HepG2 (cell line): ENCODE results near the gene PPP1R8. TPM values are rescaled to one million over a fixed set of nuclear protein-coding genes. Genes with fewer than 3 reads are reported as not detected.

Source experiments
- BRD4 ChIP-seq: sonication (generic); formaldehyde crosslinking; IDR thresholded peaks from 2 replicates; pipeline ENCODE4 v1.4.0; 2020; ENCODE audit warnings: missing genetic modification reagents
- ISL2 ChIP-seq: sonication (generic); formaldehyde crosslinking; IDR thresholded peaks from 2 replicates; pipeline ENCODE4 v1.5.0; 2020; ENCODE audit warnings: missing genetic modification reagents
- KLF6 ChIP-seq: IDR thresholded peaks from 2 replicates; pipeline ENCODE4 v1.8.0; 2016; ENCODE audit warnings: missing biosample characterization, missing genetic modification reagents
- MLLT10 ChIP-seq: sonication (generic); formaldehyde crosslinking; IDR thresholded peaks from 2 replicates; pipeline ENCODE4 v1.4.0; 2020; ENCODE audit warnings: missing genetic modification reagents
- MYNN ChIP-seq: sonication (generic); formaldehyde crosslinking; IDR thresholded peaks from 2 replicates; pipeline ENCODE4 v1.4.0; 2020; ENCODE audit warnings: mild to moderate bottlenecking, low read depth, missing genetic modification reagents
- SRF ChIP-seq: IDR thresholded peaks from 2 replicates; pipeline ENCODE4 v1.6.1; 2011; ENCODE audit warnings: mild to moderate bottlenecking, low read depth, low read length, moderate library complexity
- XBP1 ChIP-seq: sonication (generic); formaldehyde crosslinking; IDR thresholded peaks from 2 replicates; pipeline ENCODE4 v1.5.0; 2020; ENCODE audit warnings: missing genetic modification reagents
- ZNF138 ChIP-seq: sonication (generic); formaldehyde crosslinking; IDR thresholded peaks from 2 replicates; pipeline ENCODE4 v1.5.0; 2020; ENCODE audit warnings: mild to moderate bottlenecking, low read depth, missing genetic modification reagents
- ZNF17 ChIP-seq: sonication (generic); formaldehyde crosslinking; IDR thresholded peaks from 2 replicates; pipeline ENCODE4 v1.5.0; 2020; ENCODE audit warnings: mild to moderate bottlenecking, missing genetic modification reagents
- ZNF225 ChIP-seq: sonication (generic); formaldehyde crosslinking; IDR thresholded peaks from 2 replicates; pipeline ENCODE4 v1.4.0; 2020; ENCODE audit warnings: mild to moderate bottlenecking, missing genetic modification reagents
- ZNF552 ChIP-seq: sonication (generic); formaldehyde crosslinking; IDR thresholded peaks from 2 replicates; pipeline ENCODE4 v1.9.0; 2022; ENCODE audit warnings: missing genetic modification reagents, mild to moderate bottlenecking, borderline replicate concordance
- ZNF652 ChIP-seq: IDR thresholded peaks from 2 replicates; pipeline ENCODE4 v1.6.1; 2016; ENCODE audit warnings: low read depth, borderline replicate concordance
- ZNF703 ChIP-seq: sonication (generic); formaldehyde crosslinking; IDR thresholded peaks from 2 replicates; pipeline ENCODE4 v1.5.1; 2020; ENCODE audit warnings: missing genetic modification reagents, mild to moderate bottlenecking, moderate library complexity, borderline replicate concordance
- polyA plus RNA-seq, 8 experiments: library from polyadenylated mRNA; depleted of rRNA in 3 of 8; stranded (reverse) in 7 of 8; unstranded in 1 of 8; fragments of >200 nt; fragmentation: Illumina TruSeq in 4 of 8; extraction: Trizol in 4 of 8; gene quantifications; 2 replicates each; pipeline versions ENCODE4 v1.2.1 to v1.2.3, GENCODE V29; 2011 to 2016; ENCODE audit warnings: low read depth in 4 of 8, missing spikeins in 1 of 8, mixed read lengths in 1 of 8; ENCODE audit not compliant: insufficient read depth in 1 of 8
- total RNA-seq, 5 experiments: library from RNA; depleted of rRNA; stranded (reverse); fragments of >200 nt; fragmentation: Illumina TruSeq; extraction: Trizol; gene quantifications; 2 replicates each; pipeline ENCODE4 v1.2.3, GENCODE V29; 2016; ENCODE audit warnings: low read depth in 1 of 5
- TF ChIP-seq, protein P1 (sequence below): sonication (generic); formaldehyde crosslinking; IDR thresholded peaks from 2 replicates; pipeline ENCODE4 v1.4.0; 2020; ENCODE audit warnings: mild to moderate bottlenecking, missing genetic modification reagents
- TF ChIP-seq, protein P2 (sequence below): sonication (generic); formaldehyde crosslinking; IDR thresholded peaks from 2 replicates; pipeline ENCODE4 v1.5.1; 2020; ENCODE audit warnings: mild to moderate bottlenecking, missing genetic modification reagents, borderline replicate concordance
- TF ChIP-seq, protein P3 (sequence below): sonication (generic); formaldehyde crosslinking; IDR thresholded peaks from 2 replicates; pipeline ENCODE4 v1.5.1; 2020; ENCODE audit warnings: missing genetic modification reagents, mild to moderate bottlenecking, borderline replicate concordance
- TF ChIP-seq, protein P4 (sequence below): sonication (generic); formaldehyde crosslinking; IDR thresholded peaks from 2 replicates; pipeline ENCODE4 v1.5.0; 2020; ENCODE audit warnings: mild to moderate bottlenecking, missing genetic modification reagents
- TF ChIP-seq, protein P5 (sequence below): sonication (generic); formaldehyde crosslinking; IDR thresholded peaks from 2 replicates; pipeline ENCODE4 v1.5.0; 2020; ENCODE audit warnings: mild to moderate bottlenecking, missing genetic modification reagents

The PPP1R8 gene
- total and polyA plus RNA-seq, 2 of the 13 experiments (the other 11 are each of a cell fraction or from before 2014, with no cell fraction given) = 38.3 to 62.2 TPM

DNA sequence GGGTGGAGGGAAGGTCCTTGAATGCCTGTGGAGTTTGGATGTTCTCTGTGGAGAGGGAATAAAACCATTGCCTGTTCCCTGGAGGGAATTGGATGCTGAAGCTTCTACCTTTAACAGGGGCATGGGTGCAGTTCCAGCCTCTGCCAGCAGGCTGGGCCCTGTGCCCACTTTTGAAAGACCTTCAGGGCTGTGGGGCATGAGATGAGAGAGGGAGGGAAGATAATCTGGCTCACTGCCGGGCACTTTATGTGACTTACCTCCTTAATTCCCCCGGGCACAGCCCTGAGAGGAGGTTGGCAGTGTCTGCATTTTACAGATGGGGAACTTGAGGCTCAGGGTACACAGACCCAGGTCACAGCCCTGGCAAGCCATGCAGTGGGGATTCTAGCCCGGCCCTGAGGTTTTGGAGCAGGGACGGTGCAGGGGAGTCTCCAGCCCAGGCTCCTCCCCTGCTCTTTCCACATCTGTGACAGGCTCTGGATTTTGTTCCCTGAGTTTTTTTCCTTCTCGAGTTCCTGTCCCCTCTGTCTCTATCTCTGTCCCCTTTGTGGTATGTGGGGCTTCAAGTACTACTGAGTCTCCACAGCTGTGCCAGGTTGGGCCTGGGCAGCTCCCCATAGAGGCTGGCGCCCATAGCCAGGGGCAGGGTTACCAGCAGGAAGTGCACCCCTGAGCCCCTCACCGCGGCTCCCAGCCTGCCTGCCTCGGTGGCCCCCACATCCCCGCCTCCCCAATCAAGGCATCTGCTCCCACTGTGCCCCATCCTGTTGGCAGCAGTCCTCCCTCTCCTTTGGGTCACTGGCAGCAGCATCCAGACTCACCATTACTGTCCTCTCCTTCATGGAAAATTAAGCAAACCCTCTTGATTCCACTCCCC, 27.7 kb downstream of the PPP1R8 start (continued):
- TF ChIP-seq ZNF652 = no peak
- TF ChIP-seq, protein P1, sequence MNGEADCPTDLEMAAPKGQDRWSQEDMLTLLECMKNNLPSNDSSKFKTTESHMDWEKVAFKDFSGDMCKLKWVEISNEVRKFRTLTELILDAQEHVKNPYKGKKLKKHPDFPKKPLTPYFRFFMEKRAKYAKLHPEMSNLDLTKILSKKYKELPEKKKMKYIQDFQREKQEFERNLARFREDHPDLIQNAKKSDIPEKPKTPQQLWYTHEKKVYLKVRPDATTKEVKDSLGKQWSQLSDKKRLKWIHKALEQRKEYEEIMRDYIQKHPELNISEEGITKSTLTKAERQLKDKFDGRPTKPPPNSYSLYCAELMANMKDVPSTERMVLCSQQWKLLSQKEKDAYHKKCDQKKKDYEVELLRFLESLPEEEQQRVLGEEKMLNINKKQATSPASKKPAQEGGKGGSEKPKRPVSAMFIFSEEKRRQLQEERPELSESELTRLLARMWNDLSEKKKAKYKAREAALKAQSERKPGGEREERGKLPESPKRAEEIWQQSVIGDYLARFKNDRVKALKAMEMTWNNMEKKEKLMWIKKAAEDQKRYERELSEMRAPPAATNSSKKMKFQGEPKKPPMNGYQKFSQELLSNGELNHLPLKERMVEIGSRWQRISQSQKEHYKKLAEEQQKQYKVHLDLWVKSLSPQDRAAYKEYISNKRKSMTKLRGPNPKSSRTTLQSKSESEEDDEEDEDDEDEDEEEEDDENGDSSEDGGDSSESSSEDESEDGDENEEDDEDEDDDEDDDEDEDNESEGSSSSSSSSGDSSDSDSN (CRISPR knock-in tag) = peak; percentile 5; the same call in 1 of the 2 replicates
- TF ChIP-seq SRF = no peak
- TF ChIP-seq, protein P2, sequence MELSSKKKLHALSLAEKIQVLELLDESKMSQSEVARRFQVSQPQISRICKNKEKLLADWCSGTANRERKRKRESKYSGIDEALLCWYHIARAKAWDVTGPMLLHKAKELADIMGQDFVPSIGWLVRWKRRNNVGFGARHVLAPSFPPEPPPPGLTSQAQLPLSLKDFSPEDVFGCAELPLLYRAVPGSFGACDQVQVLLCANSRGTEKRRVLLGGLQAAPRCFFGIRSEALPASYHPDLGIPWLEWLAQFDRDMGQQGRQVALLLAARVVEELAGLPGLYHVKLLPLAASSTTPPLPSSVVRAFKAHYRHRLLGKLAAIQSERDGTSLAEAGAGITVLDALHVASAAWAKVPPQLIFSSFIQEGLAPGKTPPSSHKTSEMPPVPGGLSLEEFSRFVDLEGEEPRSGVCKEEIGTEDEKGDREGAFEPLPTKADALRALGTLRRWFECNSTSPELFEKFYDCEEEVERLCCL (CRISPR knock-in tag) = no peak
- no peak; the same call in 1 of the 2 replicates for TF ChIP-seq ZNF138 (CRISPR knock-in tag)
- TF ChIP-seq XBP1 = no peak
- TF ChIP-seq KLF6 (CRISPR knock-in tag) = no peak
- no peak for TF ChIP-seq ZNF703 (CRISPR knock-in tag)
- TF ChIP-seq ZNF552 (CRISPR knock-in tag) = no peak
- TF ChIP-seq ISL2 (CRISPR knock-in tag) = peak; percentile 32; the same call in 1 of the 2 replicates
- TF ChIP-seq ZNF17 = no peak
- TF ChIP-seq MLLT10 (CRISPR knock-in tag) = no peak
- no peak for TF ChIP-seq ZNF225 (CRISPR knock-in tag)
- no peak for TF ChIP-seq MYNN (CRISPR knock-in tag)
- TF ChIP-seq, protein P3, sequence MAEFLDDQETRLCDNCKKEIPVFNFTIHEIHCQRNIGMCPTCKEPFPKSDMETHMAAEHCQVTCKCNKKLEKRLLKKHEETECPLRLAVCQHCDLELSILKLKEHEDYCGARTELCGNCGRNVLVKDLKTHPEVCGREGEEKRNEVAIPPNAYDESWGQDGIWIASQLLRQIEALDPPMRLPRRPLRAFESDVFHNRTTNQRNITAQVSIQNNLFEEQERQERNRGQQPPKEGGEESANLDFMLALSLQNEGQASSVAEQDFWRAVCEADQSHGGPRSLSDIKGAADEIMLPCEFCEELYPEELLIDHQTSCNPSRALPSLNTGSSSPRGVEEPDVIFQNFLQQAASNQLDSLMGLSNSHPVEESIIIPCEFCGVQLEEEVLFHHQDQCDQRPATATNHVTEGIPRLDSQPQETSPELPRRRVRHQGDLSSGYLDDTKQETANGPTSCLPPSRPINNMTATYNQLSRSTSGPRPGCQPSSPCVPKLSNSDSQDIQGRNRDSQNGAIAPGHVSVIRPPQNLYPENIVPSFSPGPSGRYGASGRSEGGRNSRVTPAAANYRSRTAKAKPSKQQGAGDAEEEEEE (CRISPR knock-in tag) = no peak
- no peak for TF ChIP-seq BRD4
- TF ChIP-seq, protein P4, sequence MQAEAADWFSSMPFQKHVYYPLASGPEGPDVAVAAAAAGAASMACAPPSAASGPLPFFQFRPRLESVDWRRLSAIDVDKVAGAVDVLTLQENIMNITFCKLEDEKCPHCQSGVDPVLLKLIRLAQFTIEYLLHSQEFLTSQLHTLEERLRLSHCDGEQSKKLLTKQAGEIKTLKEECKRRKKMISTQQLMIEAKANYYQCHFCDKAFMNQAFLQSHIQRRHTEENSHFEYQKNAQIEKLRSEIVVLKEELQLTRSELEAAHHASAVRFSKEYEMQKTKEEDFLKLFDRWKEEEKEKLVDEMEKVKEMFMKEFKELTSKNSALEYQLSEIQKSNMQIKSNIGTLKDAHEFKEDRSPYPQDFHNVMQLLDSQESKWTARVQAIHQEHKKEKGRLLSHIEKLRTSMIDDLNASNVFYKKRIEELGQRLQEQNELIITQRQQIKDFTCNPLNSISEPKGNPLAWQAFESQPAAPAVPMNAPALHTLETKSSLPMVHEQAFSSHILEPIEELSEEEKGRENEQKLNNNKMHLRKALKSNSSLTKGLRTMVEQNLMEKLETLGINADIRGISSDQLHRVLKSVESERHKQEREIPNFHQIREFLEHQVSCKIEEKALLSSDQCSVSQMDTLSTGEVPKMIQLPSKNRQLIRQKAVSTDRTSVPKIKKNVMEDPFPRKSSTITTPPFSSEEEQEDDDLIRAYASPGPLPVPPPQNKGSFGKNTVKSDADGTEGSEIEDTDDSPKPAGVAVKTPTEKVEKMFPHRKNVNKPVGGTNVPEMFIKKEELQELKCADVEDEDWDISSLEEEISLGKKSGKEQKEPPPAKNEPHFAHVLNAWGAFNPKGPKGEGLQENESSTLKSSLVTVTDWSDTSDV = no peak
- TF ChIP-seq, protein P5, sequence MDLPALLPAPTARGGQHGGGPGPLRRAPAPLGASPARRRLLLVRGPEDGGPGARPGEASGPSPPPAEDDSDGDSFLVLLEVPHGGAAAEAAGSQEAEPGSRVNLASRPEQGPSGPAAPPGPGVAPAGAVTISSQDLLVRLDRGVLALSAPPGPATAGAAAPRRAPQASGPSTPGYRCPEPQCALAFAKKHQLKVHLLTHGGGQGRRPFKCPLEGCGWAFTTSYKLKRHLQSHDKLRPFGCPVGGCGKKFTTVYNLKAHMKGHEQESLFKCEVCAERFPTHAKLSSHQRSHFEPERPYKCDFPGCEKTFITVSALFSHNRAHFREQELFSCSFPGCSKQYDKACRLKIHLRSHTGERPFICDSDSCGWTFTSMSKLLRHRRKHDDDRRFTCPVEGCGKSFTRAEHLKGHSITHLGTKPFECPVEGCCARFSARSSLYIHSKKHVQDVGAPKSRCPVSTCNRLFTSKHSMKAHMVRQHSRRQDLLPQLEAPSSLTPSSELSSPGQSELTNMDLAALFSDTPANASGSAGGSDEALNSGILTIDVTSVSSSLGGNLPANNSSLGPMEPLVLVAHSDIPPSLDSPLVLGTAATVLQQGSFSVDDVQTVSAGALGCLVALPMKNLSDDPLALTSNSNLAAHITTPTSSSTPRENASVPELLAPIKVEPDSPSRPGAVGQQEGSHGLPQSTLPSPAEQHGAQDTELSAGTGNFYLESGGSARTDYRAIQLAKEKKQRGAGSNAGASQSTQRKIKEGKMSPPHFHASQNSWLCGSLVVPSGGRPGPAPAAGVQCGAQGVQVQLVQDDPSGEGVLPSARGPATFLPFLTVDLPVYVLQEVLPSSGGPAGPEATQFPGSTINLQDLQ (CRISPR knock-in tag) = no peak
